ENCODE data around the gene IL6ST.
A peak's percentile ranks its signal among the peaks of the same experiment; 100 is the strongest.

The IL6ST gene

DNA sequence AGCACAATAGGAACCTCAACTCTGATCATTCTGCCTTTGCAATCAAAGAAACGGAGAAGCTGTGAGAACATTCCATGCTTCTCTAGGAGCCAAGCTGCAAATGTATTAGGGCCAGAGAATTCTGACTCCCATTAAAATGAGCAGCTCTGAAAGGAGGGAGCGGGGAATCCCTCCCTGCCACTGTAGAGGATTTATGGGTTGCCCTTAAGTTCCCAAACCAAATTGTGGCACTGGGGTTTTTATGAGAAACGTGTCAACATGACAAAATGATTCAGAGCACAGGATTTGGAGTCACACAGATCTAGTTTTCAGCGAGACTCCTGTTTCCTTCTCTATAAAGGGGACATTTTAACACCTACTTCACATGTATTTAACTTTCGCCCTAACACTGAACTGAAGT lies 1.8 kb downstream of the IL6ST start (continued):
- TF ChIP-seq ZBTB11 (tag by site-specific recombination; conservative IDR thresholded peaks at IDR 0.05; ENCODE audit: low read depth) (no peak), ZNF138 (tag by site-specific recombination; IDR thresholded peaks at IDR 0.05; ENCODE audit: borderline replicate concordance) (no peak), ZNF24 (tag by site-specific recombination; IDR thresholded peaks at IDR 0.05) (peak; percentile 38; the same call in 1 of the 2 replicates), ZNF701 (tag by site-specific recombination; IDR thresholded peaks at IDR 0.05) (no peak), ZNF621 (tag by site-specific recombination; IDR thresholded peaks at IDR 0.05) (no peak), ZNF202 (tag by site-specific recombination; IDR thresholded peaks at IDR 0.05; ENCODE audit: borderline replicate concordance) (no peak), FEZF1 (tag by site-specific recombination; IDR thresholded peaks at IDR 0.05) (peak; percentile 97), ZNF311 (tag by site-specific recombination; IDR thresholded peaks at IDR 0.05; ENCODE audit: borderline replicate concordance) (no peak), ZNF488 (tag by site-specific recombination; IDR thresholded peaks at IDR 0.05) (no peak), ZNF707 (tag by site-specific recombination; IDR thresholded peaks at IDR 0.05) (no peak), ZBTB21 (tag by site-specific recombination; IDR thresholded peaks at IDR 0.05) (no peak), ZNF660 (tag by site-specific recombination; IDR thresholded peaks at IDR 0.05) (no peak), ZNF518A (tag by site-specific recombination; conservative IDR thresholded peaks at IDR 0.05; ENCODE audit: low read depth) (no peak), ZNF658 (tag by site-specific recombination; IDR thresholded peaks at IDR 0.05) (no peak), KLF9 (tag by site-specific recombination; IDR thresholded peaks at IDR 0.05; ENCODE audit: low read depth) (no peak), ZNF677 (tag by site-specific recombination; IDR thresholded peaks at IDR 0.05) (no peak), KLF7 (tag by site-specific recombination; IDR thresholded peaks at IDR 0.05; ENCODE audit: borderline replicate concordance) (no peak), ZFP37 (tag by site-specific recombination; IDR thresholded peaks at IDR 0.05) (no peak), ZNF626 (tag by site-specific recombination; IDR thresholded peaks at IDR 0.05) (no peak), ZEB2 (tag by site-specific recombination; IDR thresholded peaks at IDR 0.05) (0 out of 2 replicates have a peak, but pooled peaks have one; percentile 27), ZSCAN30 (tag by site-specific recombination; IDR thresholded peaks at IDR 0.05) (peak; percentile 50; the same call in 1 of the 2 replicates), PATZ1 (tag by site-specific recombination; IDR thresholded peaks at IDR 0.05) (no peak), ZNF571 (tag by site-specific recombination; IDR thresholded peaks at IDR 0.05) (no peak), ZNF664 (tag by site-specific recombination; IDR thresholded peaks at IDR 0.05) (peak; percentile 80; the same call in 1 of the 2 replicates), ZNF37A (tag by site-specific recombination; IDR thresholded peaks at IDR 0.05) (no peak), ZNF10 (tag by site-specific recombination; IDR thresholded peaks at IDR 0.05) (no peak), ZNF629 (tag by site-specific recombination; IDR thresholded peaks at IDR 0.05) (no peak), ZNF221 (tag by site-specific recombination; IDR thresholded peaks at IDR 0.05; ENCODE audit: borderline replicate concordance) (no peak), ZNF157 (tag by site-specific recombination; IDR thresholded peaks at IDR 0.05) (no peak), GFI1B (tag by site-specific recombination; IDR thresholded peaks at IDR 0.05) (peak; percentile 53; the same call in 1 of the 2 replicates)

All from HEK293 (cell line).